ENCODE measurements around the gene RRAD.

GRCh38 chr16:66895689-66895979 is 29.7 kb downstream of the RRAD start:
- TF ChIP-seq CTCF (IDR thresholded peaks at IDR 0.05) (no peak), EZH2phosphoT487 (IDR thresholded peaks at IDR 0.05) (no peak), EZH2 (IDR thresholded peaks at IDR 0.05) (no peak)

Data from neural progenitor cell (in vitro differentiated cells).